ENCODE data around the gene TMEM145.

TMEM145 gene

GRCh38 chr19:42276821-42277220, 36.3 kb upstream of the TMEM145 start:
- DNase-seq (ENCODE audit: low read depth, low spot score): no peak
- no peak for TF ChIP-seq CTCF (IDR thresholded peaks at IDR 0.05; ENCODE audit: insufficient read depth, low read length, missing control alignments)
- ChIA-PET POLR2A (interaction anchor here (4.5 kb wide), 1 partner anchor 34 kb away, joined by 17 read pairs; the partner anchor contains the start of gene GSK3A), CTCF (interaction anchor here (1.2 to 7.4 kb wide), 2 partner anchors 31 to 124 kb away, joined by 3 to 255 read pairs; partner anchors contain the start of gene GSK3A)
- no peak overlapping the region for H3K4me3 ChIP-seq (ENCODE audit: low read depth, low read length)

DNA sequence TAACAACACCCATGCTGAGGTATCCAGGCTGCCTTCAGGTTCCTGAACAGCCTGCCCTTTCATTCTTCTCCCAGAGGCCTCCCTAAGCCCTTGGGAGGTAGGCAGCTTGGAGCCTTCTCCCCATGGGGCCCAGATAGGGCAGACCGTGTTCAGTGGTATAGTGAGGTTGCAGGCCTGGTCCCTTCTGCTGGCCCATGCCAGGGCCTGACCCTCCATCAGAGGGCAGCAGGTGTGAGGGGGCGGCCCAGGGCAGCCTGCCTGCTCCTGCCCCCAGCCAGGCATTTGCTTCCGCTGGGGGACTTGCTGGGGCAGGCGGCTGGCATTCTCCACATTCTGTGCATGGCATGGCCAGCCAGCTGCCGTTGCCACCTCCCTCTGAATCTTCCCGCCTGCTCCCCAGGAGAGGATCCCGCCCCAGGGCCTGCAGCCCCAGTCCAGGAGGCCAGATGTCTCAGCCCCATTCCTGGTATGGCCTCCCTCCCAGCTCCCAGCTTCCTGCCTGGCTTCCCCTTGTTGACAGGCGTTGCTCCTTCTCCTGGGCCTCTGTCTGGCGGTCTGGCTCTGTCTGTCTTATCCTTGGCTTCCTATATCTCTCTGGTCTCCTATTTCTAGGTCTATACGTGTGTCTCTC, 35.2 kb upstream of the TMEM145 start:
- no peak for DNase-seq (ENCODE audit: low read depth, low spot score)
- POLR2A ChIA-PET: interaction anchor here (1.1 to 4.5 kb wide), 4 partner anchors 8 to 35 kb away, joined by 3 to 20 read pairs (median 14); partner anchors contain the start of gene GSK3A
- peak overlapping the region; percentile 3; the same call in 1 of the 2 replicates for H3K4me3 ChIP-seq (ENCODE audit: low read depth, low read length)
- CTCF ChIA-PET: interaction anchor here (0.7 to 7.4 kb wide), 8 partner anchors 8 to 169 kb away, joined by 3 to 255 read pairs (median 8); partner anchors contain the start of genes CIC, ERF and GSK3A
- TF ChIP-seq CTCF (IDR thresholded peaks at IDR 0.05; ENCODE audit: insufficient read depth, low read length, missing control alignments): no peak

- DNase-seq (ENCODE audit: low read depth, low spot score): no peak
- CTCF ChIA-PET: interaction anchor here (0.7 to 7.4 kb wide), 16 partner anchors 9 to 176 kb away, joined by 3 to 255 read pairs (median 6); partner anchors contain the start of genes CIC, ERF, GSK3A and ZNF526
- POLR2A ChIA-PET: interaction anchor here (0.8 to 4.5 kb wide), 5 partner anchors 8 to 35 kb away, joined by 3 to 20 read pairs (median 11); partner anchors contain the start of gene GSK3A
- no peak overlapping the region; the same call in 1 of the 2 replicates for H3K4me3 ChIP-seq (ENCODE audit: low read depth, low read length)
- no peak for TF ChIP-seq CTCF (IDR thresholded peaks at IDR 0.05; ENCODE audit: insufficient read depth, low read length, missing control alignments)
These were observed 34.5 kb upstream of the TMEM145 start for GRCh38 chr19:42278452-42279154.

GRCh38 chr19:42279155-42279901, 33.8 kb upstream of the TMEM145 start:
- POLR2A ChIA-PET: interaction anchor here (0.8 to 4.5 kb wide), 5 partner anchors 9 to 36 kb away, joined by 4 to 20 read pairs (median 11); partner anchors contain the start of gene GSK3A
- H3K4me3 ChIP-seq (ENCODE audit: low read depth, low read length): peak overlapping the region; percentile 73
- CTCF ChIA-PET: interaction anchor here (0.7 to 7.4 kb wide), 24 partner anchors 8 to 198 kb away, joined by 3 to 255 read pairs (median 6); partner anchors contain the start of genes CIC, ERF, GSK3A and ZNF526
- TF ChIP-seq CTCF (IDR thresholded peaks at IDR 0.05; ENCODE audit: insufficient read depth, low read length, missing control alignments): no peak
- DNase-seq (ENCODE audit: low read depth, low spot score): no peak

- no peak for DNase-seq (ENCODE audit: low read depth, low spot score)
- peak overlapping the region; percentile 73 for H3K4me3 ChIP-seq (ENCODE audit: low read depth, low read length)
- ChIA-PET CTCF (interaction anchor here (0.7 to 7.4 kb wide), 25 partner anchors 8 to 199 kb away, joined by 3 to 255 read pairs (median 6); partner anchors contain the start of genes CIC, ERF, GSK3A and ZNF526), POLR2A (interaction anchor here (0.8 to 4.5 kb wide), 4 partner anchors 10 to 37 kb away, joined by 5 to 20 read pairs (median 14); partner anchors contain the start of gene GSK3A)
- TF ChIP-seq CTCF (IDR thresholded peaks at IDR 0.05; ENCODE audit: insufficient read depth, low read length, missing control alignments): peak; percentile 92
These were observed 33.0 kb upstream of the TMEM145 start for GRCh38 chr19:42279902-42280814.
